ENCODE data around the gene CPNE5.

CPNE5 gene

GRCh38 chr6:36753671-36754405 is 85.4 kb downstream of the CPNE5 start:
- Histone ChIP-seq H3K4me2 (ENCODE audit: low read length) (no peak overlapping the region), H3K4me3 (ENCODE audit: low read length) (no peak overlapping the region), H3K9ac (ENCODE audit: low read depth, low read length) (no peak overlapping the region), H3K27me3 (ENCODE audit: control insufficient read depth, insufficient read depth, low read length) (no peaks in the 10 kb centered on the region), H3K9me3 (replicated peaks; ENCODE audit: low read length) (no peaks in the 10 kb centered on the region), H3K36me3 (ENCODE audit: insufficient read depth, low read length) (no peaks in the 10 kb centered on the region), H3K4me1 (ENCODE audit: control insufficient read depth, insufficient read depth, low read length) (peaks cover 11% of the 10 kb centered on the region)

DNA sequence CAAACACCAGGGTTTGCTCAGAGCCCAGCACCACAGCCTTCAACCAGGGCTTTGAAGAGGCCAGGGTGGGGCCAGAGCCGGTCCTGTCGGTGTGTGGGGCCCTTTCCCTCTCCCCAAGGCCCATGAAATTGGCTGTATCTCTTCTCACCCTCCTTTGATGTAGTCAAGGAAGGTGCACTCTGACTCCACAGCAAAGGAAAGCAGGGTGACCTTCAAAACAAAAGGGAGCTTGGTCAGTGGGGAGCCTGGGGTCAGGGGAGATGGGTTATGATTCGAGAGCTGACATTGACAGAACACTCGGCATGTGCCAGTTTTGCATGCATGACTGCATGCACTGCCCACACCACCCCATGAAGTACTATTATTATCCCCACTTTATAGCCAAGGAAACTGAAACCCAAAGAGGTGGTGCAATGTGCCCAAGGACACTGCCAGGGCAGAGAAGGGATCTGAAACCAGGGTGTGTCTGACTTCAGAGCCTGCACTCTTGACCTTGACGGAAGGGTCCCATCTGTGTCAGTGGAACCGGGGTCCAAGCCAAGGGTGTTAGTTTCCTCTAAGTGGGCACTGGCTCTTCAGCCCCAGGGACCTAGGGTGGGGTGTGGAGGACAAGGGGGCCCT is 86.2 kb downstream of the CPNE5 start:
- no peaks in the 10 kb centered on the region for H3K27me3 ChIP-seq (ENCODE audit: control insufficient read depth, insufficient read depth, low read length)
- H3K4me3 ChIP-seq (ENCODE audit: low read length) = no peak overlapping the region
- H3K4me2 ChIP-seq (ENCODE audit: low read length) = no peak overlapping the region
- H3K36me3 ChIP-seq (ENCODE audit: insufficient read depth, low read length) = no peaks in the 10 kb centered on the region
- no peak overlapping the region for H3K9ac ChIP-seq (ENCODE audit: low read depth, low read length)
- H3K4me1 ChIP-seq (ENCODE audit: control insufficient read depth, insufficient read depth, low read length) = peaks cover 11% of the 10 kb centered on the region
- no peaks in the 10 kb centered on the region for H3K9me3 ChIP-seq (replicated peaks; ENCODE audit: low read length)

DNA sequence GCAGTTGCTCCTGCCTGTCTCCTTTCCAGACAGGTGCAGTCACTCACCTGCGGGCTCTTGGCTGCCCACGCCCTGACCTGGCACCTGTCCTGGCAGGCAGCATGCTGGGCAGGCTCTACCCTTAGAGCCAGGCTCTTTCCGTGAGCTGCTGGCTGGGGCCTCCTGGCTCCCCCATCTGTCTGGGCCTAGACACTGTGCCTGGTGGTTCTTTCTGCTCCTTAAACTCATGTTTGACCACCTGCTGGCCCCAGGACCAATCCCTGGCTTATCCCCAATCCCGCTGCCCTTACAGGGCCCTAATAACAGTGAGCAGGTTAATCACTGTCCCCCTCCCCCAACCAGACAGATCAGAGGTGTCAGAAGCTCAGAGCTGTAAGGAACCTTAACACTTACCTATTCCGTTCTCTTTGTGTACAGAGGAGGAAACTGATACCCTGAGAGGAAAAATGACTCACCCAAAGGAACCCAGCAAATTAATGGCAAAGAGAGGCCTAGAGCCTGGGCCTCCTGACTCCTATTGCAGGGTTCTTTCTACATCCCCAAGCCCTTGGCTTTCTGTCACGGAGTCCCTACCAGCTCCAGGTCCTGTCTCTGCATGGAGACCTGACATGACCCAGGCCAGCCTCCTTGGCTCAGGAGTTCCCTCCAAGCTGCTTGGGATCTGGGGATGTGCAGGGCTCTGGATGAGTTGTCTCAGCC is 86.9 kb downstream of the CPNE5 start:
- Histone ChIP-seq H3K9ac (ENCODE audit: low read depth, low read length) (no peak overlapping the region), H3K4me2 (ENCODE audit: low read length) (no peak overlapping the region), H3K27me3 (ENCODE audit: control insufficient read depth, insufficient read depth, low read length) (peaks cover 6% of the 10 kb centered on the region), H3K4me1 (ENCODE audit: control insufficient read depth, insufficient read depth, low read length) (peaks cover 11% of the 10 kb centered on the region), H3K36me3 (ENCODE audit: insufficient read depth, low read length) (no peaks in the 10 kb centered on the region), H3K4me3 (ENCODE audit: low read length) (no peak overlapping the region), H3K9me3 (replicated peaks; ENCODE audit: low read length) (no peaks in the 10 kb centered on the region)

DNA sequence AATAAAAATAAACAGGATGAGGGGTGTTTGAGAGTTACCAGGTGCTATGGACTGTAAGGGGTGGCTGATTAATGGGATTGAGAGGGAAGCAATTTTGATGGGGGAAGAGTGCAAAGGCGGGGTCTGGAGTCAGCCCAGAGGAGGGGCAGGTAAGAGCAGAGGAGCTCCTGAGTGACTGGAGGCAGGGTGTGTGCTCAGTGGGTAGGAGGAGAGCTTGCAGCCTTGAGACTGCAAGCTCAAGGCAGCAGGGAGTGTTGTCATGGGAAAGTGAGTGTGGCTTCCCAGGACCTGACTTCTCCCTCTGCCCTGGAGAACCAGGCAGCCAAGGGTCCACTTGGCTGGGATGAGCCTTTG is 87.4 kb downstream of the CPNE5 start:
- peaks cover 11% of the 10 kb centered on the region for H3K27me3 ChIP-seq (ENCODE audit: control insufficient read depth, insufficient read depth, low read length)
- H3K4me3 ChIP-seq (ENCODE audit: low read length) = no peak overlapping the region
- no peaks in the 10 kb centered on the region for H3K36me3 ChIP-seq (ENCODE audit: insufficient read depth, low read length)
- H3K9me3 ChIP-seq (replicated peaks; ENCODE audit: low read length) = no peaks in the 10 kb centered on the region
- no peak overlapping the region for H3K9ac ChIP-seq (ENCODE audit: low read depth, low read length)
- peaks cover 11% of the 10 kb centered on the region for H3K4me1 ChIP-seq (ENCODE audit: control insufficient read depth, insufficient read depth, low read length)
- no peak overlapping the region for H3K4me2 ChIP-seq (ENCODE audit: low read length)

GRCh38 chr6:36751091-36751490 is 88.2 kb downstream of the CPNE5 start:
- H3K36me3 ChIP-seq (ENCODE audit: insufficient read depth, low read length) = no peaks in the 10 kb centered on the region
- no peak overlapping the region for H3K4me3 ChIP-seq (ENCODE audit: low read length)
- H3K27me3 ChIP-seq (ENCODE audit: control insufficient read depth, insufficient read depth, low read length) = peaks cover 19% of the 10 kb centered on the region
- no peak overlapping the region for H3K4me2 ChIP-seq (ENCODE audit: low read length)
- H3K4me1 ChIP-seq (ENCODE audit: control insufficient read depth, insufficient read depth, low read length) = peaks cover 11% of the 10 kb centered on the region
- H3K9me3 ChIP-seq (replicated peaks; ENCODE audit: low read length) = no peaks in the 10 kb centered on the region
- no peak overlapping the region for H3K9ac ChIP-seq (ENCODE audit: low read depth, low read length)

DNA sequence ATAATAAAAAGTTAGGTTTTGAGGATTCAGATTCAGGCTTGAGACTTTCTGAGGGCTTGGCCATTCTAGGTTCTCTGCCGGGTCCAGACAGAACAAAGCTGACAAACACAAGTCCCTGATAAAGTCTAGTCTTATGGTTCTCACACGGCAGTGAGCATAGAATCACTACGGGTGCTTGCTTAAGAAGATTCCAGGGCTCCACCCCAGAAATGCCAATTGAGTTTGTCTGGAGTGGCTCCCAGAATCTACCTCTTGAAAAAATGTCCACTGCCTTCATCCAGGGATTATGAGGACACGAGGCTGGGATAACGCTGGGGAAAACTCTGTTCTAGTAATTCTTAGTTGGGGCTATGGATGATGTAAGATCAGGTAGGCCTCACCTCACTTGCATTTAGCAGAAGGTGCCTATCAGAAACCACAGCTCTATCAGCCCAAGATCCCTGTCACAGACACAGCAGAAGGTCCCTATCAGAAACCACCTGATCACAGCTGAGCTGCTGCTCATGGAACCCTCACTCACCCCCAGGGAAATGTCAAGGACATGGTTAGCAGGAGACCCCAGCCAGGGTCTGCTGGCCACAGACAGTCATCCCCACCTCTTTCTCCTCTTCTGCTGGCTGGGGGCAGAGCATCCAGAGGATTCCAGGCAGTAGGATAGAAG is 89.3 kb downstream of the CPNE5 start:
- no peaks in the 10 kb centered on the region for H3K36me3 ChIP-seq (ENCODE audit: insufficient read depth, low read length)
- H3K4me2 ChIP-seq (ENCODE audit: low read length) = no peak overlapping the region
- H3K9me3 ChIP-seq (replicated peaks; ENCODE audit: low read length) = no peaks in the 10 kb centered on the region
- peaks cover 7% of the 10 kb centered on the region for H3K4me1 ChIP-seq (ENCODE audit: control insufficient read depth, insufficient read depth, low read length)
- peaks cover 21% of the 10 kb centered on the region for H3K27me3 ChIP-seq (ENCODE audit: control insufficient read depth, insufficient read depth, low read length)
- no peak overlapping the region for H3K9ac ChIP-seq (ENCODE audit: low read depth, low read length)
- no peak overlapping the region for H3K4me3 ChIP-seq (ENCODE audit: low read length)

- Histone ChIP-seq H3K27me3 (ENCODE audit: control insufficient read depth, insufficient read depth, low read length) (peaks cover 29% of the 10 kb centered on the region), H3K4me1 (ENCODE audit: control insufficient read depth, insufficient read depth, low read length) (no peaks in the 10 kb centered on the region), H3K9ac (ENCODE audit: low read depth, low read length) (no peak overlapping the region), H3K9me3 (replicated peaks; ENCODE audit: low read length) (no peaks in the 10 kb centered on the region), H3K36me3 (ENCODE audit: insufficient read depth, low read length) (no peaks in the 10 kb centered on the region), H3K4me2 (ENCODE audit: low read length) (no peak overlapping the region), H3K4me3 (ENCODE audit: low read length) (no peak overlapping the region)
Observed at GRCh38 chr6:36746251-36746650, 93.0 kb downstream of the CPNE5 start.

DNA sequence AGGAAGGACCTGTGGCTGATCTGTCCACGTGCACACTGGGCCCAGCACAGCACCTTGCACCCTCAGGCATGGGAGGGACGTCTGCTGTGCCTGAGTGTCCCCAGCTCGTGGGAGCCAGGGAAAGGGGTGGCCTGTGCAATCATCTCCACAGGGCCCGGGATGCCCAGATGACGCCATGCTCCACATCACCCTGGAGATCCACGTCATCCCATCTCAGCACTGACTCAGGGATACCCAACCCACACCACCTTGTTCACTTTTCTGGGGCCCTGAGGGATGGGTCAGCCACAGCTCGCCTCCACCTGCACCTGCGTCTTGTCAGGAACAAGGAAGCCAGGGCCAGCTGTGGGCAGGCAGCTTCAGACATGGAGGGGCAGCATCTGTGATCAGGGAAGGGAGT is 93.4 kb downstream of the CPNE5 start:
- H3K4me2 ChIP-seq (ENCODE audit: low read length) = no peak overlapping the region
- H3K9ac ChIP-seq (ENCODE audit: low read depth, low read length) = no peak overlapping the region
- H3K9me3 ChIP-seq (replicated peaks; ENCODE audit: low read length) = no peaks in the 10 kb centered on the region
- H3K4me1 ChIP-seq (ENCODE audit: control insufficient read depth, insufficient read depth, low read length) = no peaks in the 10 kb centered on the region
- H3K36me3 ChIP-seq (ENCODE audit: insufficient read depth, low read length) = no peaks in the 10 kb centered on the region
- no peak overlapping the region for H3K4me3 ChIP-seq (ENCODE audit: low read length)
- peaks cover 29% of the 10 kb centered on the region for H3K27me3 ChIP-seq (ENCODE audit: control insufficient read depth, insufficient read depth, low read length)

- Histone ChIP-seq H3K27me3 (ENCODE audit: control insufficient read depth, insufficient read depth, low read length) (peaks cover 29% of the 10 kb centered on the region), H3K4me3 (ENCODE audit: low read length) (no peak overlapping the region), H3K9me3 (replicated peaks; ENCODE audit: low read length) (no peaks in the 10 kb centered on the region), H3K4me2 (ENCODE audit: low read length) (no peak overlapping the region), H3K4me1 (ENCODE audit: control insufficient read depth, insufficient read depth, low read length) (no peaks in the 10 kb centered on the region), H3K36me3 (ENCODE audit: insufficient read depth, low read length) (no peaks in the 10 kb centered on the region), H3K9ac (ENCODE audit: low read depth, low read length) (no peak overlapping the region)
Observed at GRCh38 chr6:36745283-36745682, 94.0 kb downstream of the CPNE5 start.

DNA sequence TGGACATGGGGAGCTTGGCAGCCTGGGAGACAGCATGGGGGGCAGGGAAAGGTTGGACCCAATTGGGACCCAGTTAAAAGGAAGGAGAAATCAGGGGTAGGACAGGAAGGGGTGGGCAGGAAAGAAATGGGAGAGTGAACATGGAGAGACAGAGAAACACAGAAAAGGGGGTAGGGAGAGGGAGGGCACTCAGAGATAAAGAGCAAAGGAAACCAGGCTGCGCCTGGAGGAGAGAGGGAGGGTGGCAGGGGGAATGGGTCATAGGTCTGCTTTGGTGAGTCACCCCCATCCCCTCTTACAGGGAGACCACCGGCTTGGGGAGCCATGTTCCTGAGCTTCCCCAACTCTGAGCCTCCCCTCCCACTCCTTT is 95.0 kb downstream of the CPNE5 start:
- H3K4me3 ChIP-seq (ENCODE audit: low read length) = no peak overlapping the region
- H3K4me2 ChIP-seq (ENCODE audit: low read length) = no peak overlapping the region
- H3K36me3 ChIP-seq (ENCODE audit: insufficient read depth, low read length) = no peaks in the 10 kb centered on the region
- peaks cover 29% of the 10 kb centered on the region for H3K27me3 ChIP-seq (ENCODE audit: control insufficient read depth, insufficient read depth, low read length)
- H3K4me1 ChIP-seq (ENCODE audit: control insufficient read depth, insufficient read depth, low read length) = no peaks in the 10 kb centered on the region
- no peaks in the 10 kb centered on the region for H3K9me3 ChIP-seq (replicated peaks; ENCODE audit: low read length)
- H3K9ac ChIP-seq (ENCODE audit: low read depth, low read length) = no peak overlapping the region

- Histone ChIP-seq H3K4me2 (ENCODE audit: low read length) (no peak overlapping the region), H3K9me3 (replicated peaks; ENCODE audit: low read length) (no peaks in the 10 kb centered on the region), H3K4me3 (ENCODE audit: low read length) (no peak overlapping the region), H3K9ac (ENCODE audit: low read depth, low read length) (no peak overlapping the region), H3K36me3 (ENCODE audit: insufficient read depth, low read length) (no peaks in the 10 kb centered on the region), H3K27me3 (ENCODE audit: control insufficient read depth, insufficient read depth, low read length) (peaks cover 29% of the 10 kb centered on the region), H3K4me1 (ENCODE audit: control insufficient read depth, insufficient read depth, low read length) (no peaks in the 10 kb centered on the region)
Observed at GRCh38 chr6:36743538-36744303, 95.5 kb downstream of the CPNE5 start.
